NCI-H2081 (cell line): ENCODE measurements around the gene TMEM108.

Experiments used
- DNase-seq, 2 experiments: peaks; one replicate each; lab custom pipeline; 2025; lab: John Stamatoyannopoulos, UW

TMEM108 gene

GRCh38 chr3:133117342-133117741, 79.2 kb downstream of the TMEM108 start:
- no peak for DNase-seq

- DNase-seq = no peak
Measured at GRCh38 chr3:133119176-133119575, 81.0 kb downstream of the TMEM108 start.

GRCh38 chr3:133121450-133121849, 83.3 kb downstream of the TMEM108 start:
- no peak for DNase-seq

- DNase-seq = no peak
Measured at GRCh38 chr3:133123636-133124035, 85.4 kb downstream of the TMEM108 start.

GRCh38 chr3:133124511-133124910, 86.3 kb downstream of the TMEM108 start:
- DNase-seq = no peak

GRCh38 chr3:133125171-133125570, 87.0 kb downstream of the TMEM108 start:
- no peak for DNase-seq

- no peak for DNase-seq
Measured at GRCh38 chr3:133125802-133126201, 87.6 kb downstream of the TMEM108 start.

GRCh38 chr3:133127381-133127780, 89.2 kb downstream of the TMEM108 start:
- DNase-seq = no peak

- no peak for DNase-seq
Measured at GRCh38 chr3:133130168-133130567, 92.0 kb downstream of the TMEM108 start.

- DNase-seq = peak; percentile 33 to 84
Measured at GRCh38 chr3:133135306-133135705, 97.1 kb downstream of the TMEM108 start.

GRCh38 chr3:133136114-133137041, 98.2 kb downstream of the TMEM108 start:
- peak; percentile 23 to 72 for DNase-seq

- DNase-seq = no peak
Measured at GRCh38 chr3:133137042-133137996, 99.1 kb downstream of the TMEM108 start.

GRCh38 chr3:133138017-133138416, 99.8 kb downstream of the TMEM108 start:
- DNase-seq = no peak

- DNase-seq = peak; percentile 17 to 67
Measured at GRCh38 chr3:133152056-133152455, 113.9 kb downstream of the TMEM108 start.

- DNase-seq = peak in 1 of 2 experiments; percentile 15
Measured at GRCh38 chr3:133152681-133153220, 114.6 kb downstream of the TMEM108 start.

GRCh38 chr3:133153382-133153781, 115.2 kb downstream of the TMEM108 start:
- no peak for DNase-seq

GRCh38 chr3:133157716-133158115, 119.5 kb downstream of the TMEM108 start:
- DNase-seq = no peak

GRCh38 chr3:133158686-133159085, 120.5 kb downstream of the TMEM108 start:
- DNase-seq = no peak

GRCh38 chr3:133159498-133160475, 121.6 kb downstream of the TMEM108 start:
- DNase-seq = no peak

GRCh38 chr3:133161656-133162055, 123.5 kb downstream of the TMEM108 start:
- DNase-seq = no peak

- no peak for DNase-seq
Measured at GRCh38 chr3:133162265-133162664, 124.1 kb downstream of the TMEM108 start.
